RWPE2 (cell line): ENCODE measurements around the gene PDE4A.
"Not testable (repeated sequence)": the region's sequence is repeated elsewhere in the genome, so short reads cannot be mapped to it uniquely, and the experiment has no call there.

Experiments used
- ATAC-seq: fragments of 200-7000 bp; cut with Tn5 transposase; 3 replicates; pipeline ENCODE4 v1.9.1; 2021; ENCODE audit warnings: low read depth
- DNase-seq: peaks from one replicate; pipeline ENCODE4 v3.0.0-alpha.2; 2020; ENCODE audit warnings: low spot score
- H3K27ac ChIP-seq: fragments of 450-650 bp; 2 replicates; pipeline ENCODE4 v1.5.1; 2017; ENCODE audit warnings: mild to moderate bottlenecking; ENCODE audit not compliant: poor library complexity, severe bottlenecking
- H3K27me3 ChIP-seq: fragments of 250-450 bp; sonication (Bioruptor Pico); 2 replicates; pipeline ENCODE4 v1.5.1; 2021; ENCODE audit warnings: mild to moderate bottlenecking, moderate library complexity; ENCODE audit not compliant: insufficient read depth, poor library complexity, severe bottlenecking
- H3K36me3 ChIP-seq: fragments of 250-450 bp; sonication (Bioruptor Pico); 2 replicates; pipeline ENCODE4 v1.5.1; 2020; ENCODE audit warnings: low read depth, mild to moderate bottlenecking, moderate library complexity
- H3K4me1 ChIP-seq: fragments of 250-450 bp; sonication (Bioruptor Pico); 2 replicates; pipeline ENCODE4 v1.5.1; 2021; ENCODE audit warnings: mild to moderate bottlenecking, moderate library complexity; ENCODE audit not compliant: insufficient read depth, poor library complexity, severe bottlenecking
- H3K4me3 ChIP-seq: fragments of 250-450 bp; sonication (Bioruptor Pico); 2 replicates; pipeline ENCODE4 v1.5.1; 2021; ENCODE audit warnings: mild to moderate bottlenecking, moderate library complexity; ENCODE audit not compliant: severe bottlenecking
- H3K9me3 ChIP-seq: fragments of 250-450 bp; sonication (Bioruptor Pico); 2 replicates; pipeline ENCODE4 v1.5.1; 2021; ENCODE audit warnings: mild to moderate bottlenecking, moderate library complexity; ENCODE audit not compliant: severe bottlenecking
- CTCF ChIP-seq: fragments of 450-650 bp; IDR thresholded peaks from one replicate; pipeline ENCODE4 v1.5.1; 2017; ENCODE audit warnings: mild to moderate bottlenecking, moderate library complexity; ENCODE audit not compliant: poor library complexity, severe bottlenecking

The PDE4A gene

GRCh38 chr19:10407096-10407495, 13.2 kb upstream of the PDE4A start:
- DNase-seq (no peak), ATAC-seq (no peak)
- Histone ChIP-seq H3K4me1 (no peaks in the 10 kb centered on the region), H3K27me3 (peaks cover 11% of the 10 kb centered on the region), H3K9me3 (no peaks in the 10 kb centered on the region), H3K36me3 (no peaks in the 10 kb centered on the region), H3K4me3 (no peak overlapping the region), H3K27ac (no peak overlapping the region)
- TF ChIP-seq CTCF: no peak

- TF ChIP-seq CTCF: no peak
- H3K9me3 ChIP-seq: no peaks in the 10 kb centered on the region
- no peak overlapping the region for H3K27ac ChIP-seq
- H3K4me1 ChIP-seq: no peaks in the 10 kb centered on the region
- ATAC-seq (no peak), DNase-seq (no peak)
- H3K4me3 ChIP-seq: no peak overlapping the region
- H3K36me3 ChIP-seq: no peaks in the 10 kb centered on the region
- H3K27me3 ChIP-seq: peaks cover 11% of the 10 kb centered on the region
Measured at GRCh38 chr19:10408511-10409283, 11.6 kb upstream of the PDE4A start.

GRCh38 chr19:10411224-10411623, 9.1 kb upstream of the PDE4A start:
- H3K27ac ChIP-seq: not testable (repeated sequence)

DNA sequence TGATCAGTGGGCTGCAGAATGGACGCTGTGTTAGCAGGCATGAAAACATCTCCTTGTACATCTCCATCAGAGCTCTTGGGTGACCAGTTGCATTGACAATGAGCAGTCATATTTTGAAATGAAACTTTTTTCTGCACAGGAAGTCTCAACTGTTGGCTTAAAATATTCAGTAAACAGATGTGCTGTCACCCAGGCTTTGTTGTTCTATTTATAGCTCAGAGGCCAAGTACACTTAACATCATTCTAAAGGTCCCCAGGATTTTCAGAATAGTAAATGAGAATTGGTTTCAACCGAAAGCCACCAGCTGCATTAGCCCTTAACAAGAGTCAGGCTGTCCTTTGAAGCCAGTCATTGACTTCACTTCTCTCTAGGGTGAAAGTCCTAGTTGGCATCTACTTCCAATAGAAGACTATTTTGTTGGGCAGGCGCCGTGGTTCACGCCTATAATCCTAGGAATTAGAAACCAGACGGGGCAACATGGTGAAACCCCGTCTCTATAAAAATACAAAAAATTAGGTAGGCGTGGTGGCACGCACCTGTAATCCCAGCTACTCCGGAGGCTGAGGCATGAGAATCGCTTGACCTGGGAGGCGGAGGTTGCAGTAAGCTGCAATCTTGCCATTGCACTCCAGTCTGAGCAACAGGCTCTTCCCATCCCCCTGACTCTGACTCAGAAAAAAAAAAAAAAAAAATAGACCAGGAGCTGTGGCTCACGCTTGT, 7.9 kb upstream of the PDE4A start:
- Histone ChIP-seq H3K9me3 (peaks cover 3% of the 10 kb centered on the region), H3K4me1 (peaks cover under 1% of the 10 kb centered on the region), H3K27me3 (peaks cover 6% of the 10 kb centered on the region), H3K4me3 (no peak overlapping the region), H3K27ac (no peak overlapping the region), H3K36me3 (no peaks in the 10 kb centered on the region)
- no peak for TF ChIP-seq CTCF
- ATAC-seq (no peak), DNase-seq (no peak)

More at GRCh38 chr19:10411224-10411623, 9.1 kb upstream of the PDE4A start:
- H3K27me3 ChIP-seq, H3K4me3 ChIP-seq, H3K4me1 ChIP-seq, H3K9me3 ChIP-seq, H3K36me3 ChIP-seq, ATAC-seq, DNase-seq: not testable (repeated sequence)

GRCh38 chr19:10416083-10416379, 4.3 kb upstream of the PDE4A start:
- H3K4me1 ChIP-seq: peaks cover 10% of the 10 kb centered on the region

More at GRCh38 chr19:10416083-10416379, 4.3 kb upstream of the PDE4A start:
- no peak for TF ChIP-seq CTCF
- Histone ChIP-seq H3K27me3 (peaks cover 40% of the 10 kb centered on the region), H3K27ac (no peak overlapping the region), H3K36me3 (no peaks in the 10 kb centered on the region), H3K9me3 (peaks cover 3% of the 10 kb centered on the region), H3K4me3 (peak overlapping the region; percentile 32)
- ATAC-seq (no peak; the same call in 2 of the 3 replicates), DNase-seq (no peak)
